Mesendoderm (in vitro differentiated cells): ENCODE measurements around the gene LYRM2.

Experiments
- DNase-seq: peaks from one replicate; pipeline ENCODE4 v3.0.0; 2013
- H2AK5ac ChIP-seq: 2 replicates; pipeline ENCODE4 v1.6.1; 2013; ENCODE audit warnings: low read length, inconsistent platforms
- H2BK120ac ChIP-seq: 2 replicates; pipeline ENCODE4 v1.6.1; 2013; ENCODE audit warnings: low read depth, mild to moderate bottlenecking, low read length, moderate library complexity, mixed read lengths
- H2BK15ac ChIP-seq: replicated peaks from 2 replicates; pipeline ENCODE4 v1.6.1; 2013; ENCODE audit warnings: low read depth, mild to moderate bottlenecking, moderate library complexity
- H2BK5ac ChIP-seq: 2 replicates; pipeline ENCODE4 v1.6.1; 2013; ENCODE audit warnings: low read length, inconsistent platforms
- H3K18ac ChIP-seq: 2 replicates; pipeline ENCODE4 v1.6.1; 2013; ENCODE audit warnings: mild to moderate bottlenecking, low read length, mixed read lengths
- H3K23ac ChIP-seq: one replicate; pipeline ENCODE4 v1.6.1; 2013; ENCODE audit warnings: low read length
- H3K27ac ChIP-seq: 2 replicates; pipeline ENCODE4 v1.5.1; 2013; ENCODE audit warnings: low read depth, mild to moderate bottlenecking, inconsistent platforms, low read length, moderate library complexity
- H3K27me3 ChIP-seq: 2 replicates; pipeline ENCODE4 v1.6.1; 2013; ENCODE audit warnings: low read length, control low read depth, mild to moderate bottlenecking, inconsistent platforms; ENCODE audit not compliant: insufficient read depth, poor library complexity
- H3K36me3 ChIP-seq: 2 replicates; pipeline ENCODE4 v1.6.1; 2013; ENCODE audit warnings: low read length, inconsistent platforms; ENCODE audit not compliant: control insufficient read depth, insufficient read depth
- H3K4ac ChIP-seq: one replicate; pipeline ENCODE4 v1.6.1; 2013; ENCODE audit warnings: low read depth, mild to moderate bottlenecking, low read length, moderate library complexity
- H3K4me1 ChIP-seq: 2 replicates; pipeline ENCODE4 v1.6.1; 2013; ENCODE audit warnings: low read depth, low read length, inconsistent platforms; ENCODE audit not compliant: control insufficient read depth
- H3K4me2 ChIP-seq: 2 replicates; pipeline ENCODE4 v1.6.1; 2013; ENCODE audit warnings: low read length
- H3K4me3 ChIP-seq: 2 replicates; pipeline ENCODE4 v1.5.1; 2013; ENCODE audit warnings: mild to moderate bottlenecking, low read length
- H3K56ac ChIP-seq: one replicate; pipeline ENCODE4 v1.6.1; 2013; ENCODE audit warnings: low read length
- H3K79me1 ChIP-seq: 2 replicates; pipeline ENCODE4 v1.6.1; 2013; ENCODE audit warnings: low read length, inconsistent platforms
- H3K79me2 ChIP-seq: 2 replicates; pipeline ENCODE4 v1.6.1; 2013; ENCODE audit warnings: mild to moderate bottlenecking, low read length; ENCODE audit not compliant: control insufficient read depth, insufficient read depth
- H3K9ac ChIP-seq: 2 replicates; pipeline ENCODE4 v1.6.1; 2013; ENCODE audit warnings: low read length, inconsistent platforms
- H4K5ac ChIP-seq: one replicate; pipeline ENCODE4 v1.6.1; 2013; ENCODE audit warnings: low read length
- H4K8ac ChIP-seq: one replicate; pipeline ENCODE4 v1.6.1; 2013; ENCODE audit warnings: low read depth, mild to moderate bottlenecking, control low read depth, low read length, moderate library complexity
- WGBS: extraction: QIAGEN DNeasy Blood & Tissue Kit; methylation state at CpG from one replicate; pipeline ENCODE4 v1.1.7; 2013; ENCODE audit warnings: low lambda C conversion rate, missing lambda C conversion rate; ENCODE audit not compliant: insufficient coverage; ENCODE audit errors: extremely low coverage; 5-methylcytosine and 5-hydroxymethylcytosine counted together

The LYRM2 gene

GRCh38 chr6:89574910-89575561, 63.5 kb downstream of the LYRM2 start:
- Histone ChIP-seq H3K27ac (no peak overlapping the region), H2BK120ac (no peak overlapping the region), H2BK5ac (no peak overlapping the region), H3K23ac (no peak overlapping the region), H3K79me1 (peaks cover 2% of the 10 kb centered on the region), H2BK15ac (no peak overlapping the region), H3K36me3 (no peaks in the 10 kb centered on the region), H4K8ac (no peak overlapping the region), H3K56ac (no peak overlapping the region), H3K4ac (no peak overlapping the region), H3K79me2 (no peaks in the 10 kb centered on the region), H3K4me3 (no peak overlapping the region), H3K4me1 (peaks cover 3% of the 10 kb centered on the region), H2AK5ac (no peak overlapping the region), H3K18ac (peak overlapping the region; percentile 35), H3K4me2 (no peak overlapping the region), H4K5ac (no peak overlapping the region), H3K9ac (no peak overlapping the region), H3K27me3 (no peaks in the 10 kb centered on the region)
- no CpG with 5 or more reads among the region's 2 CpGs for WGBS
- DNase-seq, result peak; percentile 76

DNA sequence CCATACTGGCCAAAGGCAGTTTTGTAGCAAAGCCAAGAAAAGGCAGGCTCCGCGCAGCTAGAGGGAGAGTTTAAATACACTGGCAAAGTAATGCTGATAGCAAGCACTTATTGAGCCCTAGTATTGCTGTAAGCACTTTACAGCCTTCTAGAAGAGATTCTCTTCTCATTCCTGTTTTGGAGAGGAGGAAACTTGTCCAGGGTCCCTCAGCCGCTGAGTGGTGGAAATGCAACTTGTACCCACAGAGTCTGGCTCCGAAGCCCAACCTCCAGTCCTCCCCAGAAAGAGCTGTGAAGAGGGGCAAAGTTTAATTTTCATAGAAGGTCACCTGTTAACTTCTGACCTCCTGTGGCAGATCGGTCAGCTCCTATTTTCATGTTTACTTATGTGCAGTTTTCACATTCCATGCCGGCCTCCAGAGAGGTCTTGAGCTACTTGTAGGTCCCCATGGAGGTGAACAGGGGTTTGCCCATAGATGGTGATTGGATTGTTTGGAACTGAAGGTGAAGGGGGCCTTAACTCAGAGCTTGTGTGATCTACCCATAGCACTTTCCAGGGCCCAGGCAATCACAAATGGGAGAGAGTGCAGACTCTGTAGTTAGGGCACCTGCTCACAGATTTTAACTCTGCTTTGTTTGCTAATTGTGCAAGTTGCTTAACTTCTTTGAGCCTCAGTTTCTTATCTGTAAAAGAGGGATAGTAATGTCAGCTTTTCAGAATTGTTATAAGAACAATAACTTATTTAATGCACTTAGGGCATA, 70.7 kb downstream of the LYRM2 start:
- no peak overlapping the region for H2BK15ac ChIP-seq
- no peak overlapping the region for H2BK120ac ChIP-seq
- no peak overlapping the region for H3K4me3 ChIP-seq
- no peak overlapping the region for H2AK5ac ChIP-seq
- no peak overlapping the region for H2BK5ac ChIP-seq
- H3K23ac ChIP-seq, result no peak overlapping the region
- no peaks in the 10 kb centered on the region for H3K36me3 ChIP-seq
- H3K4me2 ChIP-seq, result no peak overlapping the region
- H3K79me1 ChIP-seq, result peaks cover 2% of the 10 kb centered on the region
- no peak overlapping the region for H4K8ac ChIP-seq
- no peak overlapping the region for H3K27ac ChIP-seq
- no peak for DNase-seq
- no peak overlapping the region for H4K5ac ChIP-seq
- H3K4ac ChIP-seq, result no peak overlapping the region
- no peaks in the 10 kb centered on the region for H3K4me1 ChIP-seq
- H3K56ac ChIP-seq, result no peak overlapping the region
- H3K27me3 ChIP-seq, result no peaks in the 10 kb centered on the region
- H3K18ac ChIP-seq, result no peak overlapping the region
- no peak overlapping the region for H3K9ac ChIP-seq
- no CpG with 5 or more reads among the region's 6 CpGs for WGBS
- H3K79me2 ChIP-seq, result no peaks in the 10 kb centered on the region

DNA sequence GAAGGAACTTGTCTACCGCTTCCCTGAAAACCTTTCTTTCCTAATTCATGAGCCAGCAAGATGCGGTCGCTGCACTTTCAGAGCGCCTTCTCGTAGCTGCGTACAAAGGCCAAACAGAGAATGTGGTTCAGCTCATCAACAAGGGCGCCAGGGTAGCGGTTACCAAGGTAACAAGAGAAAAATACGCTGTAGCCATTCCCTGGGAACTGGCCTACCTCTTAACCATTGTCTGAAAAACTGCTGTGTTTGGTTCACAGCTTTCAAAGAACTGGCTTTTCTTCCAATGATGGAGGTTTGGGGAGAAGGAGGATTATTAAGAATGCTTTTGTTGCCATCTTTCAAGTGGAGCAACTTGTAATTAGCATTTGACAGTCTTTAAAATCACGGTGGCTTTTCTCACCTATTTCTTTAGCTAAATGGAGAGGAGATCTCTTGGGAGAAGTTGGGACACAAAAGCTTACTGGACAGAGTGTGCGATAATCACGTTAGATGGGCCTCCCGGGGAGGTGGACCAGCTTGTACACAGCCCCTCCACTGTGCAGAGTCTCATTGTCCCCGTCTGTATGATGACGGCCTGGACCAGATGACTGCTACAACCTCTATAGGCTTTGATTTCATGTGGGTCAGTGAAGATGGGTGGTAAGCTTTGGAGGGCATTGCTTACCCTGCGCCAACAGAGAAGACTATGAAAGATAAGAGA, 71.5 kb downstream of the LYRM2 start:
- Histone ChIP-seq H3K36me3 (no peaks in the 10 kb centered on the region), H3K27ac (no peak overlapping the region), H2BK15ac (no peak overlapping the region), H2BK120ac (no peak overlapping the region), H3K9ac (no peak overlapping the region), H2BK5ac (no peak overlapping the region), H3K4ac (no peak overlapping the region), H3K56ac (no peak overlapping the region), H3K79me2 (no peaks in the 10 kb centered on the region), H3K4me3 (no peak overlapping the region), H3K23ac (no peak overlapping the region), H3K4me1 (peaks cover 2% of the 10 kb centered on the region), H2AK5ac (no peak overlapping the region), H3K4me2 (no peak overlapping the region), H3K27me3 (no peaks in the 10 kb centered on the region), H4K8ac (no peak overlapping the region), H3K18ac (no peak overlapping the region), H3K79me1 (peaks cover 2% of the 10 kb centered on the region), H4K5ac (no peak overlapping the region)
- peak; percentile 60 for DNase-seq
- WGBS, result no CpG with 5 or more reads among the region's 16 CpGs

DNA sequence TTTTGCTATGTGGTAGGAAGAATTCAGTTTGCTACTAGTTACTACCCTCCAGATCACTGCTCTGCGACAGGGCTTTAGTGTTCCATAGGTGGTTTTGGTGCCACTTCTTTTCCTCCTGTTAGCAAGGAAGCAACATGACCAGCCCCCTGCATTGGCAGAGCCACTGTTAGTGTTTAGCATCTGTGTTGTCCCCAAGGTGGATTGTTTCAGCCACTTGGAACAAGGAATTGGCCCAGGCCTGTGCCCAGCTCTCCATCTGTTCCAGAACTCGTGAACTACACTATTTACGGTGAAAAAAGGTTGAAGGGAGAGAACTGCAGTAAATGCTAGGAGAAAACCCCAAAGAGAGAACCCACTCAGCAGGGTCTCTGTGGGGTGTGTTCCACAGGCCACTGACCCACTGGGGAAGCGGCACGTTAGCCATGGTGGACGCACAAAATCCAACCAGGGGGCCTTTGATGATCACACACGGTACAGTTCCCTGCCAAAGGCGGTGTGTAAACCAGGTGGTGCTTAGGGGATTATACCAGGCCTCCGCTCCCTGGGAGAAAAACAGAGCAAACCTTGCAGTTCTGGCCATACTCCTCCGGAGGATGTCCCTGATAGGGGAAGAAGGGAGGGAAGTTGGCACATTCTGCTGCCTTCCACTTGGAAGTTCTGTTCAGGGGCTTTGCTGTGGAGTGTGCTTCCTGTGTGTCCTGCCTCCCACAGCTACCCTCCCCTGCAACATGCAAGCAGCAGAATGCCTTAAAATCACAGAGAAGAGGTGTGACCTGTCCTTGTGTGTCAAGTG, 72.3 kb downstream of the LYRM2 start:
- no peak overlapping the region for H3K27ac ChIP-seq
- no peaks in the 10 kb centered on the region for H3K79me2 ChIP-seq
- no peaks in the 10 kb centered on the region for H3K27me3 ChIP-seq
- no peak overlapping the region for H4K8ac ChIP-seq
- H2BK120ac ChIP-seq, result no peak overlapping the region
- no peak overlapping the region for H3K4me3 ChIP-seq
- peaks cover 4% of the 10 kb centered on the region for H3K4me1 ChIP-seq
- H2BK5ac ChIP-seq, result no peak overlapping the region
- H3K4ac ChIP-seq, result no peak overlapping the region
- H2AK5ac ChIP-seq, result no peak overlapping the region
- H3K79me1 ChIP-seq, result peaks cover 2% of the 10 kb centered on the region
- H3K9ac ChIP-seq, result no peak overlapping the region
- H4K5ac ChIP-seq, result no peak overlapping the region
- no peak overlapping the region for H3K18ac ChIP-seq
- no peak overlapping the region for H3K56ac ChIP-seq
- no peak for DNase-seq
- no peaks in the 10 kb centered on the region for H3K36me3 ChIP-seq
- H3K4me2 ChIP-seq, result no peak overlapping the region
- H2BK15ac ChIP-seq, result no peak overlapping the region
- no CpG with 5 or more reads among the region's 10 CpGs for WGBS
- H3K23ac ChIP-seq, result no peak overlapping the region

GRCh38 chr6:89564752-89565427, 73.7 kb downstream of the LYRM2 start:
- Histone ChIP-seq H3K79me2 (no peaks in the 10 kb centered on the region), H3K27me3 (no peaks in the 10 kb centered on the region), H3K56ac (no peak overlapping the region), H3K4me1 (peaks cover 4% of the 10 kb centered on the region), H3K4ac (no peak overlapping the region), H3K9ac (no peak overlapping the region), H3K18ac (no peak overlapping the region), H2BK15ac (no peak overlapping the region), H3K4me3 (no peak overlapping the region), H3K36me3 (no peaks in the 10 kb centered on the region), H4K8ac (no peak overlapping the region), H3K79me1 (peaks cover 2% of the 10 kb centered on the region), H3K23ac (no peak overlapping the region), H3K27ac (no peak overlapping the region), H2AK5ac (no peak overlapping the region), H2BK5ac (no peak overlapping the region), H2BK120ac (no peak overlapping the region), H3K4me2 (no peak overlapping the region), H4K5ac (no peak overlapping the region)
- WGBS, result no CpG with 5 or more reads among the region's 8 CpGs
- no peak for DNase-seq
